GM12878 (cell line): Measurements from ENCODE around the gene INPP1. TPM values are rescaled to one million over a fixed set of nuclear protein-coding genes. Genes with fewer than 3 reads are reported as not detected.
"Not testable (repeated sequence)": the region's sequence is repeated elsewhere in the genome, so short reads cannot be mapped to it uniquely, and the experiment has no call there.

Source experiments
- ATAC-seq: fragments of 200-7000 bp; cut with Tn5 transposase; 3 replicates; pipeline ENCODE4 v1.9.1; 2020; ENCODE audit warnings: mild to moderate bottlenecking, moderate library complexity
- BruUV-seq: library from RNA; stranded (reverse); fragments of 400-500 nt; replicated peaks from 2 replicates; lab custom pipeline; 2021; lab: Mats Ljungman, UMichigan
- CTCF ChIA-PET: fragments of 300-600 bp; sonication (Branson Sonifier 250); formaldehyde crosslinking; extraction: SDS; loops from one replicate; lab custom pipeline; 2021; ENCODE audit warnings: inconsistent platforms; lab: Yijun Ruan, JAX
- POLR2A ChIA-PET: fragments of 350-600 bp; formaldehyde crosslinking; extraction: SDS; loops from one replicate; lab custom pipeline; 2021; ENCODE audit warnings: inconsistent platforms; lab: Charles Lee
- RAD21 ChIA-PET: fragments of 300-600 bp; sonication (Branson Sonifier 250); formaldehyde crosslinking; loops from one replicate; lab custom pipeline; 2023; ENCODE audit warnings: antibody characterized with exemption; ENCODE audit not compliant: unreplicated experiment; lab: Charles Lee
- SMC1A ChIA-PET: fragments of 300-600 bp; sonication (Branson Sonifier 250); formaldehyde crosslinking; loops from one replicate; lab custom pipeline; 2023; ENCODE audit not compliant: unreplicated experiment, uncharacterized antibody; lab: Charles Lee
- DNase-seq: peaks from one replicate; pipeline ENCODE4 v3.0.0-alpha.2; 2011; ENCODE audit warnings: low read depth, low spot score
- FAIRE-seq: peaks from 3 replicates; lab custom pipeline; 2011; peaks lifted over from hg19 to GRCh38; lab: Jason Lieb, UNC
- H2AFZ ChIP-seq: 2 replicates; pipeline ENCODE4 v1.6.0; 2011; ENCODE audit warnings: low read depth, low read length, control low read depth; ENCODE audit not compliant: control insufficient read depth
- H3K27ac ChIP-seq: 2 replicates; pipeline ENCODE4 v1.5.1; 2011; ENCODE audit warnings: control low read depth; ENCODE audit not compliant: control insufficient read depth, insufficient read depth
- H3K27me3 ChIP-seq, 2 experiments: replicated peaks in 1 of 2; 2 replicates each; pipeline versions ENCODE4 v1.6.0 to v1.6.1; 2011; ENCODE audit warnings: low read length in 1 of 2; ENCODE audit not compliant: control insufficient read depth in 2 of 2, insufficient read depth in 2 of 2
- H3K36me3 ChIP-seq, 2 experiments: 2 replicates each; pipeline ENCODE4 v1.5.1; 2011; ENCODE audit warnings: low read length in 1 of 2; ENCODE audit not compliant: control insufficient read depth in 2 of 2, insufficient read depth in 2 of 2
- H3K4me1 ChIP-seq: 2 replicates; pipeline ENCODE4 v1.6.1; 2011; ENCODE audit warnings: mild to moderate bottlenecking, low read length, moderate library complexity, mixed read lengths; ENCODE audit not compliant: control insufficient read depth, insufficient read depth
- H3K4me2 ChIP-seq: 2 replicates; pipeline ENCODE4 v1.6.0; 2011; ENCODE audit warnings: control low read depth; ENCODE audit not compliant: control insufficient read depth, insufficient read depth
- H3K4me3 ChIP-seq: fragments of 200-600 bp; sonication (generic); 2 replicates; pipeline ENCODE4 v1.5.1; 2016
- H3K79me2 ChIP-seq: 2 replicates; pipeline ENCODE4 v1.6.0; 2011; ENCODE audit warnings: low read length; ENCODE audit not compliant: control insufficient read depth, insufficient read depth
- H3K9ac ChIP-seq: 2 replicates; pipeline ENCODE4 v1.8.0; 2011; ENCODE audit warnings: low read length, control low read depth, mixed read lengths; ENCODE audit not compliant: control insufficient read depth, insufficient read depth
- H3K9me3 ChIP-seq: replicated peaks from 3 replicates; pipeline ENCODE4 v1.5.1; 2011; ENCODE audit warnings: mild to moderate bottlenecking, low read length; ENCODE audit not compliant: control insufficient read depth, insufficient read depth
- H4K20me1 ChIP-seq: 2 replicates; pipeline ENCODE4 v1.6.0; 2011; ENCODE audit not compliant: control insufficient read depth, insufficient read depth
- CEBPZ ChIP-seq: fragments of 150-350 bp; IDR thresholded peaks from 2 replicates; pipeline ENCODE4 v1.6.1; 2016; ENCODE audit warnings: low read depth, low read length
- GATAD2B ChIP-seq: fragments of 450-650 bp; conservative IDR thresholded peaks from 2 replicates; pipeline ENCODE4 v1.6.1; 2017; ENCODE audit warnings: low read depth, mild to moderate bottlenecking, moderate library complexity
- WGBS: methylation state at CpG from one replicate; pipeline ENCODE4 v1.1.6; 2016; ENCODE audit warnings: low lambda C conversion rate; ENCODE audit not compliant: insufficient replicate concordance, insufficient coverage; ENCODE audit errors: missing lambda C conversion rate; 5-methylcytosine and 5-hydroxymethylcytosine counted together
- in situ Hi-C: fragments of 300-500 bp; cut with MboI; formaldehyde crosslinking; loops from 9 replicates; pipeline ENCODE4 v1.14.3; 2018; ENCODE audit warnings: mixed read lengths
- intact Hi-C: fragments of 100-400 bp; cut with micrococcal nuclease; formaldehyde crosslinking; loops from one replicate; pipeline ENCODE4 v1.14.2; 2022; ENCODE audit not compliant: unreplicated experiment
- polyA plus RNA-seq, 11 experiments: library from polyadenylated mRNA; depleted of rRNA in 4 of 11; unstranded in 6 of 11; stranded (reverse) in 5 of 11; fragments of >200 nt; fragmentation: Nextera tagmentation in 4 of 11; fragmentation: Illumina TruSeq in 1 of 11; extraction: Ambion mirVana in 4 of 11; extraction: Trizol in 1 of 11; gene quantifications; 1 replicate in 1 of 11; 2 replicates in 10 of 11; pipeline versions ENCODE4 v1.2.1 to v1.2.3, GENCODE V29; 2011 to 2016; ENCODE audit warnings: inconsistent platforms in 2 of 11, missing spikeins in 2 of 11, low read depth in 1 of 11
- total RNA-seq, 4 experiments: library from RNA; depleted of rRNA in 3 of 4; stranded (reverse); fragments of >200 nt in 3 of 4; fragmentation: Illumina TruSeq in 1 of 4; extraction: Trizol in 1 of 4; gene quantifications; 2 replicates each; pipeline versions ENCODE4 v1.2.1 to v1.2.3, GENCODE V29; 2013 to 2021

INPP1 gene
- total and polyA plus RNA-seq, 10 of the 15 experiments (the other 5 are each of a cell fraction or from before 2014, with no cell fraction given) = 3.3 to 17.9 (median 11.1) TPM

- TF ChIP-seq CEBPZ = no peak
- TF ChIP-seq GATAD2B = peak; percentile 98
Observed at GRCh38 chr2:190343536-190344275, at the start of gene INPP1 (continued).

- in situ Hi-C loops, intact Hi-C loops, RAD21 ChIA-PET, POLR2A ChIA-PET, H3K9me3 ChIP-seq, H3K4me1 ChIP-seq, BruUV-seq, H3K4me2 ChIP-seq, H3K27ac ChIP-seq, CTCF ChIA-PET, H4K20me1 ChIP-seq, H3K9ac ChIP-seq, H3K4me3 ChIP-seq, H3K36me3 ChIP-seq, H2AFZ ChIP-seq, SMC1A ChIA-PET, FAIRE-seq, ATAC-seq, H3K79me2 ChIP-seq, H3K27me3 ChIP-seq, DNase-seq: not testable (repeated sequence)
- 100% methylated on average over 1 of the region's 2 CpGs for WGBS
Observed at GRCh38 chr2:190297880-190298279, 45.5 kb upstream of the INPP1 start.
